Osteoblast (primary cell): ENCODE measurements around the gene HJV. TPM values are rescaled to one million over a fixed set of nuclear protein-coding genes. Genes with fewer than 3 reads are reported as not detected.
"Not testable (repeated sequence)": the region's sequence is repeated elsewhere in the genome, so short reads cannot be mapped to it uniquely, and the experiment has no call there.

Experiments used
- DNase-seq: peaks from one replicate; pipeline ENCODE4 v3.0.0; 2011; ENCODE audit warnings: low spot score, mixed read lengths; ENCODE audit not compliant: insufficient read length; ENCODE audit errors: missing footprints
- H2AFZ ChIP-seq: 2 replicates; pipeline ENCODE4 v1.6.0; 2011; ENCODE audit warnings: mild to moderate bottlenecking, low read length
- H3K27ac ChIP-seq: 2 replicates; pipeline ENCODE4 v1.5.1; 2011; ENCODE audit warnings: mild to moderate bottlenecking, low read depth, low read length, moderate library complexity
- H3K27me3 ChIP-seq: 2 replicates; pipeline ENCODE4 v1.6.0; 2012; ENCODE audit warnings: mild to moderate bottlenecking, control low read depth, inconsistent platforms, low read length, moderate library complexity; ENCODE audit not compliant: insufficient read depth
- H3K36me3 ChIP-seq: 2 replicates; pipeline ENCODE4 v1.5.1; 2011; ENCODE audit warnings: mild to moderate bottlenecking, low read length, control low read depth, moderate library complexity; ENCODE audit not compliant: insufficient read depth
- H3K4me1 ChIP-seq: 2 replicates; pipeline ENCODE4 v1.5.1; 2011; ENCODE audit warnings: mild to moderate bottlenecking, low read length, control low read depth, moderate library complexity; ENCODE audit not compliant: insufficient read depth
- H3K4me2 ChIP-seq: 2 replicates; pipeline ENCODE4 v1.6.0; 2011; ENCODE audit warnings: mild to moderate bottlenecking, low read length; ENCODE audit not compliant: insufficient read depth
- H3K4me3 ChIP-seq: fragments of 200-600 bp; sonication (generic); 3 replicates; pipeline ENCODE4 v1.5.1; 2012; ENCODE audit warnings: mild to moderate bottlenecking, low read length, inconsistent platforms; ENCODE audit not compliant: insufficient read depth
- H3K79me2 ChIP-seq: 2 replicates; pipeline ENCODE4 v1.6.0; 2012; ENCODE audit warnings: mild to moderate bottlenecking, low read length, control low read depth, inconsistent platforms; ENCODE audit not compliant: insufficient read depth
- H3K9me3 ChIP-seq: 2 replicates; pipeline ENCODE4 v1.5.1; 2011; ENCODE audit warnings: low read depth, low read length, control low read depth
- H4K20me1 ChIP-seq: 2 replicates; pipeline ENCODE4 v1.6.0; 2012; ENCODE audit warnings: mild to moderate bottlenecking, low read length, control low read depth; ENCODE audit not compliant: insufficient read depth
- total RNA-seq: library from RNA; depleted of rRNA; stranded (reverse); fragments of >200 nt; gene quantifications from 2 replicates; pipeline ENCODE4 v1.2.3, GENCODE V29; 2012
- TF ChIP-seq, protein P1 (sequence below): IDR thresholded peaks from 2 replicates; pipeline ENCODE4 v1.5.1; 2011; ENCODE audit warnings: mild to moderate bottlenecking, low read depth, low read length, moderate library complexity; ENCODE audit errors: extremely low read depth

Gene HJV
- total RNA-seq, 1 donor, result not detected

DNA sequence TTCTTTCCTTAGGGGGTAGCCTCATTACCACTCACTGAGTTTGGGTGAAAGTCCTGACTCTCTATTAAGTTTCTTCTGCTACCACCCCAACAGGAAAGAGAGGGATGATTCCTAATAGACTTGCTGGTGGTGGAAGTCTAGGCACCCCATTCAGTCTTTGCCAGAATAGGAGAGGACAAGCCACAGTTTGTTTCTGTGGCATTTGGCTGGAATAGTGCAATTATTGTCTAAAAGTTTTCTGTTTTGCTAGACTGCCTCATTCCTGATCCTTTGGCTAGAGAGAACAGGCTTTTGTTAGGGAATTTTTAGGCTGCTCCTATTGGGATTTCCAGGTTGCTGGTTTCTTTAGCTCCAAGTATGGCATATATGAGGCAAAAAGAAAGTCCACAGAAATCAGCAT is 9.9 kb upstream of the HJV start:
- Histone ChIP-seq H3K79me2 (no peaks in the 10 kb centered on the region), H3K9me3 (no peaks in the 10 kb centered on the region), H3K4me3 (no peak overlapping the region), H4K20me1 (no peaks in the 10 kb centered on the region), H2AFZ (no peak overlapping the region), H3K4me2 (no peak overlapping the region), H3K4me1 (peaks cover 7% of the 10 kb centered on the region), H3K27ac (no peak overlapping the region), H3K36me3 (no peaks in the 10 kb centered on the region), H3K27me3 (no peaks in the 10 kb centered on the region)
- TF ChIP-seq, protein P1, sequence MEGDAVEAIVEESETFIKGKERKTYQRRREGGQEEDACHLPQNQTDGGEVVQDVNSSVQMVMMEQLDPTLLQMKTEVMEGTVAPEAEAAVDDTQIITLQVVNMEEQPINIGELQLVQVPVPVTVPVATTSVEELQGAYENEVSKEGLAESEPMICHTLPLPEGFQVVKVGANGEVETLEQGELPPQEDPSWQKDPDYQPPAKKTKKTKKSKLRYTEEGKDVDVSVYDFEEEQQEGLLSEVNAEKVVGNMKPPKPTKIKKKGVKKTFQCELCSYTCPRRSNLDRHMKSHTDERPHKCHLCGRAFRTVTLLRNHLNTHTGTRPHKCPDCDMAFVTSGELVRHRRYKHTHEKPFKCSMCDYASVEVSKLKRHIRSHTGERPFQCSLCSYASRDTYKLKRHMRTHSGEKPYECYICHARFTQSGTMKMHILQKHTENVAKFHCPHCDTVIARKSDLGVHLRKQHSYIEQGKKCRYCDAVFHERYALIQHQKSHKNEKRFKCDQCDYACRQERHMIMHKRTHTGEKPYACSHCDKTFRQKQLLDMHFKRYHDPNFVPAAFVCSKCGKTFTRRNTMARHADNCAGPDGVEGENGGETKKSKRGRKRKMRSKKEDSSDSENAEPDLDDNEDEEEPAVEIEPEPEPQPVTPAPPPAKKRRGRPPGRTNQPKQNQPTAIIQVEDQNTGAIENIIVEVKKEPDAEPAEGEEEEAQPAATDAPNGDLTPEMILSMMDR, result no peak
- DNase-seq, result no peak

DNA sequence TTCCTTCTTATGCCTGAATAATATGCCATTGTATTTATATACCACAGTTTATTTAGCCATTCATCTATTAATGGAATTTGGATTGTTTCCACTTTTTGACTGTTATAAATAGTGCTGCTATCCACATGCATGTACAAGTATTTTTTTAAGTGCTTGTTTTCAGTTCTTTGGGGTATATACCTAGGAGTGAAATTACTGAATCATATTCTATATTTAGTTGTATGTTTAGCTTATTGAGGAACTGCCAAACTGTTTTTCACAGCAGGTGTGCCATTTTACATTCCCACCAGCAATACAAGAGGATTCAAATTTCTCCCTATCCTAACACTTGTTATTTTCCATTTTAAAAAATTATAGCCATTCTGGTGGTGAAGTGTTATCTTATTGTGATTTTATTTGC is 7.6 kb upstream of the HJV start:
- Histone ChIP-seq H3K9me3 (no peaks in the 10 kb centered on the region), H3K4me2 (no peak overlapping the region), H3K79me2 (no peaks in the 10 kb centered on the region), H2AFZ (no peak overlapping the region), H4K20me1 (no peaks in the 10 kb centered on the region), H3K36me3 (no peaks in the 10 kb centered on the region), H3K27me3 (no peaks in the 10 kb centered on the region), H3K4me1 (no peaks in the 10 kb centered on the region), H3K27ac (no peak overlapping the region), H3K4me3 (no peak overlapping the region)
- DNase-seq, result no peak
- TF ChIP-seq, protein P1, result no peak

DNA sequence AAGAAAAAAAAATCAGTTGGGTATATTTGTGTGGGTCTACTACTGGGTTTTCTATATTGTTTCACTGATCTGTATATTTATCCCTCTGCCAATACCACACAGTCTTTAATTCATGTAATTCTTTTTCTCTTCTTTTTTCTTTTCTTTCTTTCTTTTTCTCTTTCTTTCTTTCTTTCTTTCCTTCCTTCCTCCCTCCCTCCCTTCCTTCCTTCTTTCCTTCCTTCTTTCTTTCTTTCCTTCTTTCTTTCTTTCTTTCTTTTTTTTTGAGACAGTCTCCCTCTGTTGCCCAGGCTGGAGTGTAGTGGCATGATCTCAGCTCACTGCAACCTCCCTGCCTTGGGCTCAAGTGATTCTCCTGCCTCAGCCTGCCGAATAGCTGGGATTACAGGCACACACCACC is 5.1 kb upstream of the HJV start:
- H3K9me3 ChIP-seq, H3K4me1 ChIP-seq, H3K27ac ChIP-seq, H3K27me3 ChIP-seq, H2AFZ ChIP-seq, H4K20me1 ChIP-seq, H3K79me2 ChIP-seq, H3K36me3 ChIP-seq, DNase-seq, H3K4me2 ChIP-seq, H3K4me3 ChIP-seq: not testable (repeated sequence)

DNA sequence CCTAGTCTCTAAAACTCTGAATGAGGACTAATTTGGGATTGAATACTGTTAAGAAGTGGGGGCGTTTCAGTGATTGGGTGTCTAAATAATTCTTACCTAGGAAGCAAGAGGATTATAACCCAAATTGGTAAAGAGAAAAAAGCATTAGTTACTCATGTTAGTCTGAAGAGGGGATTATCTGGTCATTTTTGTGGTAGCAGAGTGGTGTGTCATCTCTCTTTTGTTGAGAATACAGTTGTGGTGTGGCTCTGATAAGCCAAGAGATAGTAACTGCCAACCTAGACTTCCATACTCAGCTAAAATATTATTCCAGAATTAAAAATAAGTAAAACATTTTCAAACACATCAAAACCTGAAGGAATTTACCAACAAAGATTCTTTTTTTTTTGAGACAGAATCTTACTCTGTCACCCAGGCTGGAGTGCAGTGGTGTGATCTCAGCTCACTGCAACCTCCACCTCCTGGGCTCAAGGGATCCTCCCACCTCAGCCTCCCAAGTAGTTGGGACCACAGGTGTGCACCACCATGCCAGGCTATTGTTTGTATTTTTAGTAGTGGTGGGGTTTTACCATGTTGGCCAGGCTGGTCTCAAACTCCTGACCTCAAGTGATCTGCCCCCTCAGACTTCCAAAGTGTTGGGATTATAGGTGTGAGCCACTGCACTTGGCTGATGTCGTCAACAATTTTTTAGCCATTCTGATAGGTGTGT is 4.4 kb upstream of the HJV start:
- not testable (repeated sequence) for H3K27ac ChIP-seq, H3K4me2 ChIP-seq, H3K4me3 ChIP-seq, H2AFZ ChIP-seq, H3K27me3 ChIP-seq, H3K4me1 ChIP-seq, H3K79me2 ChIP-seq, H4K20me1 ChIP-seq, H3K36me3 ChIP-seq, H3K9me3 ChIP-seq
- DNase-seq, result peak; percentile 79

DNA sequence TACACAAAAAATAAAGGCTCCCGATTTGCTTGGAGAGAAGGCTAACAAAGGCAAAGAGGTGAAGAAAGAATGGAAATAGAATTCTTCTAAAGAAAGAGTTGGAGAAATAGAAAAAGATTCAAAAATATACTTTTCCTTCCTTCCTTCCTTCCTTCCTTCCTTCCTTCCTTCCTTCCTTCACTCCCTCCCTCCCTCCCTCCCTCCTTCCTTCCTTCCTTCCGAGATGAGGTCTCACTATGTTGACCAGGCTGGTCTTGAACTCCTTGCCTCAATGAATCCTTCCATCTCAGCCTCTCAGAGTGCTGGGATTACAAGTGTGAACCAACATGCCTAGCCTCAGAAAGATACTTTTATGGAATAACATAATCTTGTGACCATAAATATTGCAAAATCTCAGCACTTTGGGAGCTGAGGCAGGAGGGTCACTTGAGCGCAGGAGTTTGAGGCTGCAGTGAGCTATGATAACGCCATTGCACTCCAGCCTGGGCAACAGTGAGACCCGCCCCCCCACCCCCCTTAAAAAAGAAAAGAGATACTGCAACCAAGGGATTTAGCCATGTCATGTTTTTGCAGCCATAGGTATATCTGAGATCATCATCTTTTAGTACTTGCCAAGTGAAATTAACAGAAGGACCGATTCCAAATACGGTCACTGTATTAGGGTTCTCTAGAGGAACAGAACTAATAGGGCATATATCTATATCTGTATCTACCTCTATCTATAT is 1.0 kb upstream of the HJV start:
- no peak overlapping the region for H3K27ac ChIP-seq
- TF ChIP-seq, protein P1, result no peak

More for the DNA sequence above, 1.0 kb upstream of the HJV start:
- H3K9me3 ChIP-seq, result no peaks in the 10 kb centered on the region
- H3K27me3 ChIP-seq, result peaks cover 21% of the 10 kb centered on the region
- H3K4me2 ChIP-seq, result no peak overlapping the region
- H3K4me3 ChIP-seq, result no peak overlapping the region
- H3K36me3 ChIP-seq, result no peaks in the 10 kb centered on the region
- H3K4me1 ChIP-seq, result no peaks in the 10 kb centered on the region
- no peak for DNase-seq
- no peaks in the 10 kb centered on the region for H3K79me2 ChIP-seq
- no peaks in the 10 kb centered on the region for H4K20me1 ChIP-seq
- H2AFZ ChIP-seq, result no peak overlapping the region
